Activated CD4-positive, alpha-beta T cell treated with anti-CD3 and anti-CD28 coated beads for 4 hours (primary cell): Measurements from ENCODE around the gene CPO.
"Not testable (repeated sequence)": the region's sequence is repeated elsewhere in the genome, so short reads cannot be mapped to it uniquely, and the experiment has no call there.

ENCODE experiments used
- DNase-seq, 2 donors: peaks; one replicate each; pipeline ENCODE4 v3.0.0-alpha.2; 2020

The CPO gene

GRCh38 chr2:206939340-206939739 lies at the start of gene CPO:
TSS of gene CPO (plus strand) at chr2:206939518. CDS start at chr2:206939600, 82 bp downstream.
- DNase-seq = no peak

GRCh38 chr2:206890179-206890578 lies 49.1 kb upstream of the CPO start:
- no peak for DNase-seq

- no peak for DNase-seq
Observed at GRCh38 chr2:206890926-206891325, 48.4 kb upstream of the CPO start.

- DNase-seq = no peak
Observed at GRCh38 chr2:206915121-206915520, 24.2 kb upstream of the CPO start.

GRCh38 chr2:206918263-206918662 lies 21.1 kb upstream of the CPO start:
- DNase-seq = no peak

GRCh38 chr2:206920310-206920709 lies 19.0 kb upstream of the CPO start:
- no peak for DNase-seq

- DNase-seq = no peak
Observed at GRCh38 chr2:206920951-206921350, 18.4 kb upstream of the CPO start.

- no peak for DNase-seq
Observed at GRCh38 chr2:206921529-206921928, 17.8 kb upstream of the CPO start.

GRCh38 chr2:206935991-206936842 lies 3.1 kb upstream of the CPO start:
- no peak for DNase-seq

GRCh38 chr2:206936843-206937230 lies 2.5 kb upstream of the CPO start:
- DNase-seq = no peak

GRCh38 chr2:206937555-206937954 lies 1.8 kb upstream of the CPO start:
- no peak for DNase-seq

- DNase-seq = no peak
Observed at GRCh38 chr2:206940546-206940945, 1.2 kb downstream of the CPO start.

- DNase-seq = no peak
Observed at GRCh38 chr2:206942592-206943478, 3.5 kb downstream of the CPO start.

GRCh38 chr2:206953404-206953803 lies 14.1 kb downstream of the CPO start:
- not testable (repeated sequence) for DNase-seq

- no peak for DNase-seq
Observed at GRCh38 chr2:206955253-206955652, 15.9 kb downstream of the CPO start.

- no peak for DNase-seq
Observed at GRCh38 chr2:206958261-206958660, 18.9 kb downstream of the CPO start.

- DNase-seq = no peak
Observed at GRCh38 chr2:206962966-206963365, 23.6 kb downstream of the CPO start.

GRCh38 chr2:206968134-206969086 lies 29.1 kb downstream of the CPO start:
- no peak for DNase-seq

- no peak for DNase-seq
Observed at GRCh38 chr2:206969192-206969591, 29.9 kb downstream of the CPO start.

GRCh38 chr2:206970589-206971360 lies 31.5 kb downstream of the CPO start:
- DNase-seq = no peak

GRCh38 chr2:206971805-206972204 lies 32.5 kb downstream of the CPO start:
- DNase-seq = no peak

- DNase-seq = no peak
Observed at GRCh38 chr2:206974551-206974950, 35.2 kb downstream of the CPO start.
